IPS-NIHi7 (cell line): Measurements from ENCODE around the gene C5orf47.

Source experiments
- DNase-seq: peaks from one replicate; pipeline ENCODE4 v3.0.0; 2012; ENCODE audit warnings: mixed read lengths; ENCODE audit errors: extremely low spot score

Gene C5orf47

GRCh38 chr5:174044466-174045254 is 55.7 kb downstream of the C5orf47 start:
- no peak for DNase-seq

- peak; percentile 98 for DNase-seq
Observed at GRCh38 chr5:174045470-174046025, 56.6 kb downstream of the C5orf47 start, which contains the start of gene NSG2. Gene NSG2, plus strand, starts transcription at chr5:174045706. Its CDS starts 1,050 bp downstream, at chr5:174046756.

GRCh38 chr5:174046558-174046957 is 57.6 kb downstream of the C5orf47 start:
- no peak for DNase-seq

GRCh38 chr5:174047472-174048099 is 58.6 kb downstream of the C5orf47 start:
- DNase-seq, result no peak

- DNase-seq, result no peak
Observed at GRCh38 chr5:174052636-174053035, 63.7 kb downstream of the C5orf47 start.

- no peak for DNase-seq
Observed at GRCh38 chr5:174053905-174054304, 64.9 kb downstream of the C5orf47 start.
